Measurements from ENCODE around the gene STX1B. TPM values are rescaled to one million over a fixed set of nuclear protein-coding genes. Genes with fewer than 3 reads are reported as not detected.
A peak's percentile ranks its signal among the peaks of the same experiment; 100 is the strongest.

Gene STX1B
- total RNA-seq, 1 donor from 2014 or later = 14.1 TPM

GRCh38 chr16:30957456-30958174 lies 52.8 kb downstream of the STX1B start, which contains the start of gene SETD1A:
TSS of gene SETD1A (plus strand) at chr16:30957754. CDS start at chr16:30958732, 978 bp downstream.
- H3K4me1 Mint-ChIP-seq = peaks cover 32% of the 10 kb centered on the region
- peaks cover 16% of the 10 kb centered on the region for H3K36me3 Mint-ChIP-seq (ENCODE audit: low read depth)
- peak within 1 kb of the TSS; percentile 100 for H3K27ac Mint-ChIP-seq (ENCODE audit: unreplicated experiment)
- peaks cover 8% of the 10 kb centered on the region for H3K27me3 Mint-ChIP-seq (ENCODE audit: low read depth)
- DNase-seq (ENCODE audit: low read depth, low spot score) = peak; percentile 96
- no peaks in the 10 kb centered on the region for H3K9me3 Mint-ChIP-seq
- TF ChIP-seq, protein P1, sequence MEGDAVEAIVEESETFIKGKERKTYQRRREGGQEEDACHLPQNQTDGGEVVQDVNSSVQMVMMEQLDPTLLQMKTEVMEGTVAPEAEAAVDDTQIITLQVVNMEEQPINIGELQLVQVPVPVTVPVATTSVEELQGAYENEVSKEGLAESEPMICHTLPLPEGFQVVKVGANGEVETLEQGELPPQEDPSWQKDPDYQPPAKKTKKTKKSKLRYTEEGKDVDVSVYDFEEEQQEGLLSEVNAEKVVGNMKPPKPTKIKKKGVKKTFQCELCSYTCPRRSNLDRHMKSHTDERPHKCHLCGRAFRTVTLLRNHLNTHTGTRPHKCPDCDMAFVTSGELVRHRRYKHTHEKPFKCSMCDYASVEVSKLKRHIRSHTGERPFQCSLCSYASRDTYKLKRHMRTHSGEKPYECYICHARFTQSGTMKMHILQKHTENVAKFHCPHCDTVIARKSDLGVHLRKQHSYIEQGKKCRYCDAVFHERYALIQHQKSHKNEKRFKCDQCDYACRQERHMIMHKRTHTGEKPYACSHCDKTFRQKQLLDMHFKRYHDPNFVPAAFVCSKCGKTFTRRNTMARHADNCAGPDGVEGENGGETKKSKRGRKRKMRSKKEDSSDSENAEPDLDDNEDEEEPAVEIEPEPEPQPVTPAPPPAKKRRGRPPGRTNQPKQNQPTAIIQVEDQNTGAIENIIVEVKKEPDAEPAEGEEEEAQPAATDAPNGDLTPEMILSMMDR (conservative IDR thresholded peaks at IDR 0.05) = no peak
- H3K4me3 Mint-ChIP-seq = peak within 1 kb of the TSS; percentile 99

DNA sequence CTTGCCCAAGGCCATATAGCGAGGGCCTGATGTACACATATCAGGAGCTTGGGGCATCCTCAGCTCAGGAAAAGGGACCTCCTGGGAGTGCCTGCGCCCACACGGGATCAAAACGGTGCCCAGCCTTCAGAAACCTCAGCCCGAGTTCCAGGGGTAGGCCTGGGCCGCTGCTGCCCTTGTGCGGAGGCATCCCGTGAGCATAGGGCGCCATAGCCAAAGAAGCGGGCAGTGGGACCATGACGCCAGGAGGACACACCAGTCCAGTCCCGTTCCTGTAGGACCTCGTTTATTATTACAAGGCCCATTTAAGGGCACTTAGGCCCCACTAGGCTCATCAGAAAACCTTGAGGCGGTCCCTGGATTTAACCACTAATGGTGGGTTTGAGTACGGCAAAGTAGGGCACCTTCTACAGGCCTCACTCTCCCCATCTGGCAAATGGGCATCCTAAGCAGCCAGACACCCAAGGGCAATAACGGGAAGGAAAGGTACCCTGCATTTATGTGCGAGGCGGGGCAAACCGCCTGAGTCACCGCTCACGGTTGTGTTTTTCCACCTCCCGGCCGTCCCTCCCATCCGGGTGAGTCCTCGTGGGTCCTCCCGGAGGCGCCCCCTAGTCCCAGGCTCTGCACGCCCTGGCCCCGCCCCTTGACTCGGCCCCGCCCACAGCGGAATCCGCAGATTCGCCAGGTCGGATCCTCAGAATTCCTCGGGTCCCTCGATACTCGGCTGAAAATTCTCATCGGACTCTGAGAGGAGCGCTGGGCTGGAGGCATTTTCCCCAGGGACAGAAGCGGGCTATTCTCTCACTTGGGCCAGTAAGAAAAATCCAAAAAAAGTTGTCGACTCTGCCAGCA lies 53.6 kb downstream of the STX1B start:
- peaks cover 32% of the 10 kb centered on the region for H3K4me1 Mint-ChIP-seq
- H3K27me3 Mint-ChIP-seq (ENCODE audit: low read depth) = peaks cover 8% of the 10 kb centered on the region
- DNase-seq (ENCODE audit: low read depth, low spot score) = peak; percentile 82
- TF ChIP-seq, protein P1 (conservative IDR thresholded peaks at IDR 0.05) = peak; percentile 36
- peak overlapping the region; percentile 99 for H3K4me3 Mint-ChIP-seq
- H3K36me3 Mint-ChIP-seq (ENCODE audit: low read depth) = peaks cover 16% of the 10 kb centered on the region
- peak overlapping the region; percentile 100 for H3K27ac Mint-ChIP-seq (ENCODE audit: unreplicated experiment)
- H3K9me3 Mint-ChIP-seq = no peaks in the 10 kb centered on the region

GRCh38 chr16:30954993-30955392 lies 55.4 kb downstream of the STX1B start:
- TF ChIP-seq, protein P1 (conservative IDR thresholded peaks at IDR 0.05) = no peak
- H3K9me3 Mint-ChIP-seq = no peaks in the 10 kb centered on the region
- peaks cover 8% of the 10 kb centered on the region for H3K36me3 Mint-ChIP-seq (ENCODE audit: low read depth)
- peak overlapping the region; percentile 84 for H3K4me3 Mint-ChIP-seq
- H3K27me3 Mint-ChIP-seq (ENCODE audit: low read depth) = peaks cover 8% of the 10 kb centered on the region
- DNase-seq (ENCODE audit: low read depth, low spot score) = no peak
- peaks cover 34% of the 10 kb centered on the region for H3K4me1 Mint-ChIP-seq
- H3K27ac Mint-ChIP-seq (ENCODE audit: unreplicated experiment) = no peak overlapping the region

GRCh38 chr16:30953511-30954124 lies 56.8 kb downstream of the STX1B start:
- Mint-ChIP-seq H3K27ac (ENCODE audit: unreplicated experiment) (no peak overlapping the region), H3K4me3 (peak overlapping the region; percentile 84), H3K9me3 (no peaks in the 10 kb centered on the region), H3K27me3 (ENCODE audit: low read depth) (peaks cover 8% of the 10 kb centered on the region), H3K36me3 (ENCODE audit: low read depth) (no peaks in the 10 kb centered on the region), H3K4me1 (peaks cover 27% of the 10 kb centered on the region)
- DNase-seq (ENCODE audit: low read depth, low spot score) = peak; percentile 80
- TF ChIP-seq, protein P1 (conservative IDR thresholded peaks at IDR 0.05) = peak; percentile 77

DNA sequence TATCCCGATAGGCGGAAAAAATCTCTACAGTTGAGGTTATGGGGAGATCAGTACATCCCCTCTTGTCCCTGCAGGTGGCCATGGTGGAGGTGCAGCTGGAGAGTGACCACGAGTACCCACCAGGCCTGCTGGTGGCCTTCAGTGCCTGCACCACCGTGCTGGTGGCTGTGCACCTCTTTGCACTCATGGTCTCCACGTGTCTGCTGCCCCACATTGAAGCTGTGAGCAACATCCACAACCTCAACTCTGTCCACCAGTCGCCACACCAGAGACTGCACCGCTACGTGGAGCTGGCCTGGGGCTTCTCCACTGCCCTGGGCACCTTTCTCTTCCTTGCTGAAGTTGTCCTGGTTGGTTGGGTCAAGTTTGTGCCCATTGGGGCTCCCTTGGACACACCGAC lies 57.3 kb downstream of the STX1B start:
- Mint-ChIP-seq H3K4me3 (no peak overlapping the region), H3K27ac (ENCODE audit: unreplicated experiment) (no peak overlapping the region), H3K9me3 (no peaks in the 10 kb centered on the region), H3K36me3 (ENCODE audit: low read depth) (no peaks in the 10 kb centered on the region), H3K27me3 (ENCODE audit: low read depth) (peaks cover 8% of the 10 kb centered on the region), H3K4me1 (peaks cover 26% of the 10 kb centered on the region)
- TF ChIP-seq, protein P1 (conservative IDR thresholded peaks at IDR 0.05) = no peak
- no peak for DNase-seq (ENCODE audit: low read depth, low spot score)

All from neural crest cell (in vitro differentiated cells).